HUES6 (cell line): Measurements from ENCODE around the gene MBD6.
A peak's percentile ranks its signal among the peaks of the same experiment; 100 is the strongest.

Source experiments
- H3K27ac ChIP-seq: 2 replicates; pipeline ENCODE4 v1.7.0; 2013; ENCODE audit warnings: low read depth, mild to moderate bottlenecking, low read length, inconsistent platforms
- H3K27me3 ChIP-seq: 2 replicates; pipeline ENCODE4 v1.6.1; 2013; ENCODE audit warnings: low read length; ENCODE audit not compliant: control insufficient read depth, insufficient read depth
- H3K36me3 ChIP-seq: 2 replicates; pipeline ENCODE4 v1.6.1; 2013; ENCODE audit warnings: low read length; ENCODE audit not compliant: control insufficient read depth, insufficient read depth
- H3K4me1 ChIP-seq: 2 replicates; pipeline ENCODE4 v1.6.1; 2013; ENCODE audit warnings: low read length; ENCODE audit not compliant: control insufficient read depth, insufficient read depth
- H3K4me3 ChIP-seq: 2 replicates; pipeline ENCODE4 v1.5.1; 2013; ENCODE audit warnings: low read depth, low read length
- H3K9ac ChIP-seq: one replicate; pipeline ENCODE4 v1.6.1; 2013; ENCODE audit warnings: mild to moderate bottlenecking, low read length
- H3K9me3 ChIP-seq: 2 replicates; pipeline ENCODE4 v1.6.1; 2013; ENCODE audit warnings: low read depth, low read length; ENCODE audit not compliant: control insufficient read depth, insufficient read depth

Gene MBD6

GRCh38 chr12:57522011-57522886 lies at the start of gene MBD6:
Gene MBD6, plus strand, starts transcription at chr12:57522824. Its CDS starts 1,480 bp downstream, at chr12:57524304.
- Histone ChIP-seq H3K9me3 (no peaks in the 10 kb centered on the region), H3K27ac (peak within 1 kb of the TSS; percentile 0; the same call in 1 of the 2 replicates), H3K4me1 (peaks cover 29% of the 10 kb centered on the region), H3K36me3 (peaks cover 45% of the 10 kb centered on the region), H3K27me3 (no peaks in the 10 kb centered on the region), H3K4me3 (peak within 1 kb of the TSS; percentile 92), H3K9ac (peak within 1 kb of the TSS; percentile 88)

- Histone ChIP-seq H3K27me3 (peaks cover 62% of the 10 kb centered on the region), H3K4me1 (peaks cover 21% of the 10 kb centered on the region), H3K4me3 (no peak overlapping the region), H3K9me3 (no peaks in the 10 kb centered on the region), H3K36me3 (peaks cover 17% of the 10 kb centered on the region), H3K9ac (no peak overlapping the region), H3K27ac (no peak overlapping the region)
Measured at GRCh38 chr12:57473392-57473791, 49.2 kb upstream of the MBD6 start.

- H3K9me3 ChIP-seq = no peaks in the 10 kb centered on the region
- H3K4me3 ChIP-seq = no peak overlapping the region
- peaks cover 67% of the 10 kb centered on the region for H3K27me3 ChIP-seq
- H3K9ac ChIP-seq = no peak overlapping the region
- no peak overlapping the region for H3K27ac ChIP-seq
- peaks cover 17% of the 10 kb centered on the region for H3K36me3 ChIP-seq
- H3K4me1 ChIP-seq = peaks cover 22% of the 10 kb centered on the region
Measured at GRCh38 chr12:57473886-57474285, 48.7 kb upstream of the MBD6 start.

- H3K27me3 ChIP-seq = peaks cover 69% of the 10 kb centered on the region
- H3K9me3 ChIP-seq = no peaks in the 10 kb centered on the region
Measured at GRCh38 chr12:57474430-57474829, 48.2 kb upstream of the MBD6 start.

GRCh38 chr12:57474862-57475261 lies 47.8 kb upstream of the MBD6 start:
- Histone ChIP-seq H3K27me3 (peaks cover 69% of the 10 kb centered on the region), H3K4me3 (peak overlapping the region; percentile 61), H3K27ac (no peak overlapping the region), H3K4me1 (peaks cover 22% of the 10 kb centered on the region), H3K9me3 (no peaks in the 10 kb centered on the region), H3K36me3 (peaks cover 8% of the 10 kb centered on the region; the same call in 1 of the 2 replicates), H3K9ac (no peak overlapping the region)

More at GRCh38 chr12:57474430-57474829, 48.2 kb upstream of the MBD6 start:
- peaks cover 22% of the 10 kb centered on the region for H3K4me1 ChIP-seq
- H3K27ac ChIP-seq = no peak overlapping the region
- H3K36me3 ChIP-seq = peaks cover 12% of the 10 kb centered on the region
- no peak overlapping the region for H3K4me3 ChIP-seq
- H3K9ac ChIP-seq = no peak overlapping the region

- H3K27me3 ChIP-seq = peaks cover 70% of the 10 kb centered on the region
- no peak overlapping the region for H3K27ac ChIP-seq
- H3K4me1 ChIP-seq = peaks cover 22% of the 10 kb centered on the region
- H3K4me3 ChIP-seq = peak overlapping the region; percentile 61
- no peak overlapping the region for H3K9ac ChIP-seq
- no peaks in the 10 kb centered on the region for H3K9me3 ChIP-seq
- H3K36me3 ChIP-seq = 0 out of 2 replicates have a peak, but pooled peaks cover 3% of the 10 kb centered on the region
Measured at GRCh38 chr12:57475271-57476161, 47.1 kb upstream of the MBD6 start.

GRCh38 chr12:57476162-57476992 lies 46.2 kb upstream of the MBD6 start:
- Histone ChIP-seq H3K9me3 (no peaks in the 10 kb centered on the region), H3K4me1 (peaks cover 22% of the 10 kb centered on the region), H3K9ac (no peak overlapping the region), H3K27me3 (peaks cover 76% of the 10 kb centered on the region), H3K27ac (no peak overlapping the region), H3K4me3 (peak overlapping the region; percentile 61), H3K36me3 (no peaks in the 10 kb centered on the region)

- Histone ChIP-seq H3K36me3 (no peaks in the 10 kb centered on the region), H3K4me1 (peaks cover 26% of the 10 kb centered on the region), H3K9me3 (no peaks in the 10 kb centered on the region), H3K27ac (no peak overlapping the region), H3K4me3 (no peak overlapping the region), H3K9ac (no peak overlapping the region), H3K27me3 (peaks cover 71% of the 10 kb centered on the region)
Measured at GRCh38 chr12:57476993-57477709, 45.5 kb upstream of the MBD6 start.

GRCh38 chr12:57477710-57478681 lies 44.6 kb upstream of the MBD6 start:
- Histone ChIP-seq H3K9me3 (no peaks in the 10 kb centered on the region), H3K9ac (no peak overlapping the region), H3K4me3 (no peak overlapping the region), H3K27me3 (peaks cover 63% of the 10 kb centered on the region), H3K4me1 (peaks cover 26% of the 10 kb centered on the region), H3K36me3 (no peaks in the 10 kb centered on the region), H3K27ac (no peak overlapping the region)
